Activated CD8-positive, alpha-beta memory T cell treated with anti-CD3 and anti-CD28 coated beads, Interleukin-2, amount 50 U/mL, for 24 hours (primary cell): ENCODE results near the gene ZNF385C.

Source experiments
- DNase-seq: peaks from one replicate; pipeline ENCODE4 v3.0.0-alpha.2; 2020; ENCODE audit errors: extremely low read depth

The ZNF385C gene

GRCh38 chr17:42051013-42051400 lies 47.3 kb downstream of the ZNF385C start:
- DNase-seq = no peak

GRCh38 chr17:42050393-42051012 lies 47.8 kb downstream of the ZNF385C start, which contains the start of gene C17orf113:
C17orf113 (minus strand) TSS chr17:42050601; CDS start chr17:42043376, 7,225 bp downstream.
- no peak for DNase-seq

- no peak for DNase-seq
Measured at GRCh38 chr17:42049834-42050392, 48.4 kb downstream of the ZNF385C start.

- no peak for DNase-seq
Measured at GRCh38 chr17:42047343-42047742, 50.9 kb downstream of the ZNF385C start.

GRCh38 chr17:42045719-42046118 lies 52.6 kb downstream of the ZNF385C start:
- DNase-seq = no peak

- DNase-seq = no peak
Measured at GRCh38 chr17:42042598-42043319, 55.5 kb downstream of the ZNF385C start.

- DNase-seq = no peak
Measured at GRCh38 chr17:42041619-42042018, 56.7 kb downstream of the ZNF385C start.

- DNase-seq = no peak
Measured at GRCh38 chr17:42040818-42041217, 57.5 kb downstream of the ZNF385C start.

- no peak for DNase-seq
Measured at GRCh38 chr17:42039794-42040763, 58.2 kb downstream of the ZNF385C start.

- DNase-seq = no peak
Measured at GRCh38 chr17:42038221-42038973, 59.9 kb downstream of the ZNF385C start.

- DNase-seq = no peak
Measured at GRCh38 chr17:42034059-42034458, 64.2 kb downstream of the ZNF385C start.

- no peak for DNase-seq
Measured at GRCh38 chr17:42031584-42031983, 66.7 kb downstream of the ZNF385C start.

- DNase-seq = no peak
Measured at GRCh38 chr17:42028791-42029127, 69.5 kb downstream of the ZNF385C start.

- no peak for DNase-seq
Measured at GRCh38 chr17:42027961-42028790, 70.1 kb downstream of the ZNF385C start.

- no peak for DNase-seq
Measured at GRCh38 chr17:42027590-42027889, 70.7 kb downstream of the ZNF385C start.

GRCh38 chr17:42026857-42027589 lies 71.2 kb downstream of the ZNF385C start:
- no peak for DNase-seq

GRCh38 chr17:42025936-42026335 lies 72.3 kb downstream of the ZNF385C start:
- DNase-seq = no peak

- DNase-seq = no peak
Measured at GRCh38 chr17:42025191-42025579, 73.1 kb downstream of the ZNF385C start.

- no peak for DNase-seq
Measured at GRCh38 chr17:42023524-42024349, 74.5 kb downstream of the ZNF385C start.
